GM19025 (cell line): ENCODE data around the gene OR6K6.

Experiments used
- ATAC-seq: cut with Tn5 transposase; IDR thresholded peaks from one replicate; pipeline ENCODE4 v1.9.1; 2021; ENCODE audit warnings: mild to moderate bottlenecking, low read depth, moderate library complexity; ENCODE audit not compliant: unreplicated experiment

The OR6K6 gene

GRCh38 chr1:158754420-158754819 lies at the start of gene OR6K6:
TSS of gene OR6K6 (plus strand) at chr1:158754720. CDS start at chr1:158754888, 168 bp downstream.
- no peak for ATAC-seq

GRCh38 chr1:158706096-158706495 lies 48.4 kb upstream of the OR6K6 start:
- ATAC-seq, result no peak

GRCh38 chr1:158711098-158711497 lies 43.4 kb upstream of the OR6K6 start:
- no peak for ATAC-seq

- ATAC-seq, result no peak
Observed at GRCh38 chr1:158714754-158715153, 39.8 kb upstream of the OR6K6 start.

- ATAC-seq, result no peak
Observed at GRCh38 chr1:158716335-158716734, 38.2 kb upstream of the OR6K6 start.

GRCh38 chr1:158717344-158717743 lies 37.2 kb upstream of the OR6K6 start:
- ATAC-seq, result no peak

- ATAC-seq, result no peak
Observed at GRCh38 chr1:158719664-158720063, 34.9 kb upstream of the OR6K6 start.

- no peak for ATAC-seq
Observed at GRCh38 chr1:158720620-158721019, 33.9 kb upstream of the OR6K6 start, which contains the start of gene OR6K3. TSS of gene OR6K3 (minus strand) at chr1:158720720. CDS start at chr1:158718115, 2,605 bp downstream.

GRCh38 chr1:158724442-158724841 lies 30.1 kb upstream of the OR6K6 start:
- ATAC-seq, result no peak

- no peak for ATAC-seq
Observed at GRCh38 chr1:158728510-158729225, 25.9 kb upstream of the OR6K6 start.

GRCh38 chr1:158730453-158730852 lies 24.1 kb upstream of the OR6K6 start:
- ATAC-seq, result no peak

GRCh38 chr1:158731707-158732106 lies 22.8 kb upstream of the OR6K6 start:
- ATAC-seq, result no peak

- no peak for ATAC-seq
Observed at GRCh38 chr1:158732524-158732923, 22.0 kb upstream of the OR6K6 start.

GRCh38 chr1:158735848-158736247 lies 18.7 kb upstream of the OR6K6 start:
- no peak for ATAC-seq

- ATAC-seq, result no peak
Observed at GRCh38 chr1:158752155-158752712, 2.3 kb upstream of the OR6K6 start.

GRCh38 chr1:158771950-158772866 lies 17.7 kb downstream of the OR6K6 start, which contains the start of gene OR6N1:
TSS of gene OR6N1 (minus strand) at chr1:158772195. CDS start at chr1:158766682, 5,513 bp downstream.
- no peak for ATAC-seq

GRCh38 chr1:158781104-158781503 lies 26.6 kb downstream of the OR6K6 start, which contains the start of gene OR6N2:
TSS of gene OR6N2 (minus strand) at chr1:158781204. CDS start at chr1:158777635, 3,569 bp downstream.
- no peak for ATAC-seq

- ATAC-seq, result no peak
Observed at GRCh38 chr1:158793604-158794003, 39.1 kb downstream of the OR6K6 start.

- no peak for ATAC-seq
Observed at GRCh38 chr1:158794247-158794646, 39.7 kb downstream of the OR6K6 start.

GRCh38 chr1:158798531-158798930 lies 44.0 kb downstream of the OR6K6 start:
- no peak for ATAC-seq

- no peak for ATAC-seq
Observed at GRCh38 chr1:158799689-158800088, 45.2 kb downstream of the OR6K6 start.
